ENCODE results near the gene LILRA1.
"Not testable (repeated sequence)": the region's sequence is repeated elsewhere in the genome, so short reads cannot be mapped to it uniquely, and the experiment has no call there.

LILRA1 gene

DNA sequence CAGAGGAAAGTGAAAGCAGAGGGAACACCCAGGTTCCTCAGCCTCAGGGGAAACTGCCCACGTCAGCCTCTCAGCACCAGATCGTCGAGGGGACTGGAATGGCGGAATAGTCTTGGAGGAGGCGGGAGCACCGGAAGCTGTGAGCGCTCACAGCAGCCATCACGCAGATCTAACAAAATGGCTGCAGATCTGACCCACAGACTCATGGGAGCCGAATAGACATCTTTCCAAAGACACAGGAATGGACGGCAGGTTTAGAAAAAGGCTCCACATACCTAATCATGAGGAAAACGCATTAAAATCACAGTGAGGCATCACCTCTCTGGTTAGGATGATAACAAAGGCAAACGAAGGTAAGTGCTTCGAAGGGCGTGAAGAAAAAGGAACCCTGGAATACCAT, 31.6 kb upstream of the LILRA1 start:
- H2BK120ac ChIP-seq (ENCODE audit: low read depth, low read length), result no peak overlapping the region
- H3K4me2 ChIP-seq (ENCODE audit: low read length), result no peak overlapping the region
- no CpG with 5 or more reads among the region's 14 CpGs for WGBS (ENCODE audit: extremely low coverage, insufficient coverage, low lambda C conversion rate)
- H3K23ac ChIP-seq (ENCODE audit: low read length), result no peak overlapping the region
- H3K79me1 ChIP-seq (ENCODE audit: low read length), result no peaks in the 10 kb centered on the region
- H3K4me1 ChIP-seq (ENCODE audit: control insufficient read depth, low read depth, low read length), result no peaks in the 10 kb centered on the region
- H3K27me3 ChIP-seq (ENCODE audit: insufficient read depth, low read length, poor library complexity), result no peaks in the 10 kb centered on the region
- no peak overlapping the region for H3K56ac ChIP-seq (ENCODE audit: low read length)
- no peak overlapping the region for H3K9ac ChIP-seq (ENCODE audit: low read length)
- no peak overlapping the region for H3K18ac ChIP-seq (ENCODE audit: low read length)
- no peak overlapping the region for H3K4ac ChIP-seq (ENCODE audit: low read depth, low read length)
- no peaks in the 10 kb centered on the region for H3K36me3 ChIP-seq (ENCODE audit: control insufficient read depth, insufficient read depth, low read length)
- H2AK5ac ChIP-seq (ENCODE audit: low read length), result no peak overlapping the region
- DNase-seq, result no peak
- H2BK15ac ChIP-seq (replicated peaks; ENCODE audit: low read depth), result no peak overlapping the region
- no peak overlapping the region for H2BK5ac ChIP-seq (ENCODE audit: low read length)
- H3K27ac ChIP-seq (ENCODE audit: low read depth, low read length), result no peak overlapping the region
- no peaks in the 10 kb centered on the region for H3K79me2 ChIP-seq (ENCODE audit: control insufficient read depth, insufficient read depth, low read length)
- no peak overlapping the region for H4K5ac ChIP-seq (ENCODE audit: low read length)
- no peak overlapping the region for H3K4me3 ChIP-seq (ENCODE audit: low read length)
- H4K8ac ChIP-seq (ENCODE audit: low read depth, low read length), result no peak overlapping the region

DNA sequence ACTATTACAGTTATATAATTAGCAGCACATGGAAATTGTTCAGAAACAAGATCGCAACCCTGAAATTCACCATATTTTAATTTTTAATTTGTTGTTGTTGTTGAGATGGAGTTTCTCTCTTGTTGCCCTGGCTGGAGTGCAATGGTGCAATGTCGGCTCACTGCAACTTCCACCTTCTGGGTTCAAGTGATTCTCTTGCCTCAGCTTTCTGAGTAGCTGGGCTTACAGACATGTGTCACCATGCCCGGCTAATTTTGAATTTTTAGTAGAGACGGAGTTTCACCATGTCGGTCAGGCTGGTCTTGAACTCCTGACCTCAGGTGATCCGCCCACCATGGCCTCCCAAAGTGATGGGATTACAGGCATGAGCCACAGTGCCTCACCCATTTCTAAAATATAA, 30.2 kb upstream of the LILRA1 start:
- not testable (repeated sequence) for H3K18ac ChIP-seq (ENCODE audit: low read length); DNase-seq; H3K23ac ChIP-seq (ENCODE audit: low read length); H3K4me1 ChIP-seq (ENCODE audit: control insufficient read depth, low read depth, low read length); H4K5ac ChIP-seq (ENCODE audit: low read length); H3K79me1 ChIP-seq (ENCODE audit: low read length); H3K27me3 ChIP-seq (ENCODE audit: insufficient read depth, low read length, poor library complexity); H3K4me3 ChIP-seq (ENCODE audit: low read length); H2AK5ac ChIP-seq (ENCODE audit: low read length); H3K4ac ChIP-seq (ENCODE audit: low read depth, low read length); H4K8ac ChIP-seq (ENCODE audit: low read depth, low read length); H2BK120ac ChIP-seq (ENCODE audit: low read depth, low read length); H3K9ac ChIP-seq (ENCODE audit: low read length); H2BK5ac ChIP-seq (ENCODE audit: low read length); H2BK15ac ChIP-seq (replicated peaks; ENCODE audit: low read depth); H3K56ac ChIP-seq (ENCODE audit: low read length); H3K27ac ChIP-seq (ENCODE audit: low read depth, low read length); H3K4me2 ChIP-seq (ENCODE audit: low read length); H3K79me2 ChIP-seq (ENCODE audit: control insufficient read depth, insufficient read depth, low read length); H3K36me3 ChIP-seq (ENCODE audit: control insufficient read depth, insufficient read depth, low read length)
- WGBS (ENCODE audit: extremely low coverage, insufficient coverage, low lambda C conversion rate), result no CpG with 5 or more reads among the region's 6 CpGs

DNA sequence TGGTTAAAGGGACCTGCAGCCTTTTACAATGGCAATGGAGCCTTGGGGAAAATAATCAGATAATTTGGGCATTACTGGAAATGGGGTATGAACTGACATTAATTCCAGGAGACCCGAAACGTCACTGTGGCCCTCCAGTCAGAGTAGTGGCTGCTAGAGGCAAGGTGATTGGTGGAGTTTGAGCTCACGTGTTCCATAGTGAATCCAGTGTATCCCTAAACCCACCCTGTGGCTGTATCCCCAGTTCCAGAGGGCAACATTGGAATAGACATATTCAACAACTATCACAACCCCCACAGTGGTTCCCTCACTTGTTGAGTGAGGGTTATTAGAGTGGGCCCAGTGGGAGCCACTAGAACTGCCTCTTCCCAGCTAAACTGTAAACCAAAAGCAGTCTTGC, 23.1 kb upstream of the LILRA1 start:
- Histone ChIP-seq H3K23ac (ENCODE audit: low read length) (no peak overlapping the region), H2BK5ac (ENCODE audit: low read length) (no peak overlapping the region), H4K8ac (ENCODE audit: low read depth, low read length) (no peak overlapping the region), H3K4me1 (ENCODE audit: control insufficient read depth, low read depth, low read length) (no peaks in the 10 kb centered on the region), H2AK5ac (ENCODE audit: low read length) (no peak overlapping the region), H4K5ac (ENCODE audit: low read length) (no peak overlapping the region), H2BK120ac (ENCODE audit: low read depth, low read length) (no peak overlapping the region), H3K27ac (ENCODE audit: low read depth, low read length) (no peak overlapping the region), H3K79me2 (ENCODE audit: control insufficient read depth, insufficient read depth, low read length) (no peaks in the 10 kb centered on the region), H2BK15ac (replicated peaks; ENCODE audit: low read depth) (no peak overlapping the region), H3K4me3 (ENCODE audit: low read length) (no peak overlapping the region), H3K4me2 (ENCODE audit: low read length) (no peak overlapping the region), H3K36me3 (ENCODE audit: control insufficient read depth, insufficient read depth, low read length) (no peaks in the 10 kb centered on the region), H3K18ac (ENCODE audit: low read length) (no peak overlapping the region), H3K4ac (ENCODE audit: low read depth, low read length) (no peak overlapping the region), H3K79me1 (ENCODE audit: low read length) (no peaks in the 10 kb centered on the region), H3K56ac (ENCODE audit: low read length) (no peak overlapping the region), H3K27me3 (ENCODE audit: insufficient read depth, low read length, poor library complexity) (no peaks in the 10 kb centered on the region), H3K9ac (ENCODE audit: low read length) (no peak overlapping the region)
- no peak for DNase-seq
- WGBS (ENCODE audit: extremely low coverage, insufficient coverage, low lambda C conversion rate), result no CpG with 5 or more reads among the region's 3 CpGs

DNA sequence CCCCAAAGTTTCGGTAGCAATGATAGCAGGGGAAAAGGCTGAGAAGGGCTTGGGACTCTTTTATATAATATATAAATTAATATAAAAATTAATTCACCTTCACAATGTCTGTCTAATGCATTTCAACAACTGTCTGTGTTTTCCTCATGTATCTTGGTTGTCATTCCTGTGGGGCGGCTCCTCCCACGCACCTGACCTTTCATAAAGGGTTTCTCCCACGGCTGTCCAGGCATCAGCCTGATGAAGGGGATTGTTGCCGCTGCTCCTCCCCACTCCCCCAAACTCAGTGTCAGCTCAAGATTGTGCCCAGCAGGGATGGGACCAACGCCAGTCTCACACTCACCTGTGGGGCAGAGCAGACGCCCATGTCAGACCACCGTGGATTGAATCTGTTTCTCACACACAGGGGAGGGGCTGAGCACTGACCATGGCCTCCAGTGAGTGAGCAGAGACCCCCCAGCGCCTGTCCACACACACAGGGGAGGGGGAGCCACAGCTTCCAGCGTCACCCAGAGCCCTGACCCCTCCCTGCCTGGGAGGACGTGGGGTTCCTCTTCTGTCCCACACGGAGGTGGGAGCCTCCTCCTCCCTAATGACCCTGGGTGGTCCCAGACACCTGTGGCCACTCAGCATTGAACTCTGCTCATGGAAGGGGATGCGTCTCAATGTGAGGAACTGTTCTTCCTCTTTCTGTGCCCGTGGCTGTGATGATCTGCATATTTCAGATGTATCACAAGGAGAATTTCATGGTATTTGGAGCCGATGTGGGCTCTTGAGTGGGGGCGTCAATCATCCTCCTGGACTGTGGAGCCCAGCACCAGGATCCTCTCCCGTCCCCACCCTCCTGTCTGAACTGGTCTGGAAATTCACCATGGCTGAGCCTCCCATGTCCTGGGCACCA, 21.5 kb upstream of the LILRA1 start:
- H3K36me3 ChIP-seq (ENCODE audit: control insufficient read depth, insufficient read depth, low read length); DNase-seq; H3K18ac ChIP-seq (ENCODE audit: low read length); H3K27me3 ChIP-seq (ENCODE audit: insufficient read depth, low read length, poor library complexity); H3K4me2 ChIP-seq (ENCODE audit: low read length); H3K79me1 ChIP-seq (ENCODE audit: low read length); H2BK15ac ChIP-seq (replicated peaks; ENCODE audit: low read depth); H4K8ac ChIP-seq (ENCODE audit: low read depth, low read length); H3K79me2 ChIP-seq (ENCODE audit: control insufficient read depth, insufficient read depth, low read length); H3K27ac ChIP-seq (ENCODE audit: low read depth, low read length); H3K4me3 ChIP-seq (ENCODE audit: low read length); H2BK120ac ChIP-seq (ENCODE audit: low read depth, low read length); H3K23ac ChIP-seq (ENCODE audit: low read length); H3K9ac ChIP-seq (ENCODE audit: low read length); H3K56ac ChIP-seq (ENCODE audit: low read length); H2BK5ac ChIP-seq (ENCODE audit: low read length); H3K4me1 ChIP-seq (ENCODE audit: control insufficient read depth, low read depth, low read length); H2AK5ac ChIP-seq (ENCODE audit: low read length); H3K4ac ChIP-seq (ENCODE audit: low read depth, low read length); H4K5ac ChIP-seq (ENCODE audit: low read length): not testable (repeated sequence)
- no CpG with 5 or more reads among the region's 17 CpGs for WGBS (ENCODE audit: extremely low coverage, insufficient coverage, low lambda C conversion rate)

DNA sequence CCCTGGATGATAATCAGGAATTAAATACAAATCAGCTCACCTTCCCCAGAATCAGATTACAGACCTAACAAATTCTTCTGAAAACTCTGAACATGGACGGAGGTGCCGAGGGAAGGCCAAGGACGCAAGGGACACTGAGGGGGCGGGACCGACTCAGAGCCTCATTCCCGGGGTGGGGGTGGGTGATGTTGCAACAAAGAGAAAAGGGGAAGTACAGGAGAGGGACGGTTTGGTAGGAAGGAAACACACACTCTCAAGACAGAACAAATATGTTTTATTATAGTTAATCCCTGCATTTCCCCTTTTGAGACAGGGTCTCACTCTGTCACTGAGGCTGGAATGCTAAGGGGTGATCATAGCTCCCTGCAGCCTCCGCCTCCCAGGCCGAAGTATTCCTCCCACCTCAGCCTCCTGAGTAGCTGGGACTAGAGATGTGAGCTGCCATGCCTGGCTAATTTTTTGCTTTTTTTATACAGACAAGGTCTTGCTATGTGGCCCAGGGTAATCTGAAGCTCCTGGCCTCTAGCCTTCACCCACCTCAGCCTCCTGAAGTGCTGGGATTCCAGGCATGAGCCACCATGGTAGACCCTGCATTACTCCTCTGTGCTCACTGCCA, 20.6 kb upstream of the LILRA1 start:
- H3K23ac ChIP-seq (ENCODE audit: low read length), result no peak overlapping the region
- WGBS (ENCODE audit: extremely low coverage, insufficient coverage, low lambda C conversion rate), result no CpG with 5 or more reads among the region's 9 CpGs

More for the DNA sequence above, 20.6 kb upstream of the LILRA1 start:
- Histone ChIP-seq H3K4me3 (ENCODE audit: low read length) (no peak overlapping the region), H4K5ac (ENCODE audit: low read length) (no peak overlapping the region), H2BK5ac (ENCODE audit: low read length) (no peak overlapping the region), H3K4me2 (ENCODE audit: low read length) (no peak overlapping the region), H3K36me3 (ENCODE audit: control insufficient read depth, insufficient read depth, low read length) (no peaks in the 10 kb centered on the region), H2AK5ac (ENCODE audit: low read length) (no peak overlapping the region), H3K56ac (ENCODE audit: low read length) (no peak overlapping the region), H3K27ac (ENCODE audit: low read depth, low read length) (no peak overlapping the region), H3K79me2 (ENCODE audit: control insufficient read depth, insufficient read depth, low read length) (no peaks in the 10 kb centered on the region), H3K27me3 (ENCODE audit: insufficient read depth, low read length, poor library complexity) (no peaks in the 10 kb centered on the region), H4K8ac (ENCODE audit: low read depth, low read length) (no peak overlapping the region), H3K18ac (ENCODE audit: low read length) (no peak overlapping the region), H3K4ac (ENCODE audit: low read depth, low read length) (no peak overlapping the region), H2BK15ac (replicated peaks; ENCODE audit: low read depth) (no peak overlapping the region), H3K79me1 (ENCODE audit: low read length) (no peaks in the 10 kb centered on the region), H2BK120ac (ENCODE audit: low read depth, low read length) (no peak overlapping the region), H3K4me1 (ENCODE audit: control insufficient read depth, low read depth, low read length) (no peaks in the 10 kb centered on the region), H3K9ac (ENCODE audit: low read length) (no peak overlapping the region)
- no peak for DNase-seq

Measured in mesendoderm (in vitro differentiated cells).